Loucy (cell line): Measurements from ENCODE around the gene BRCC3.
A peak's percentile ranks its signal among the peaks of the same experiment; 100 is the strongest.

Source experiments
- H2AFZ ChIP-seq: fragments of 200-600 bp; sonication (generic); 2 replicates; pipeline ENCODE4 v1.6.0; 2016; ENCODE audit warnings: antibody characterized with exemption, mild to moderate bottlenecking, low read length, moderate library complexity
- H3F3A ChIP-seq: fragments of 200-600 bp; 2 replicates; pipeline ENCODE4 v1.6.0; 2016; ENCODE audit warnings: antibody characterized with exemption, low read depth, mild to moderate bottlenecking
- H3K27me3 ChIP-seq: fragments of 200-600 bp; sonication (generic); 2 replicates; pipeline ENCODE4 v1.6.1; 2014; ENCODE audit warnings: low read length, mild to moderate bottlenecking; ENCODE audit not compliant: insufficient read depth, poor library complexity, severe bottlenecking
- H3K36me3 ChIP-seq: fragments of 200-600 bp; sonication (generic); 2 replicates; pipeline ENCODE4 v1.6.1; 2016; ENCODE audit warnings: low read length; ENCODE audit not compliant: insufficient read depth
- H3K4me1 ChIP-seq: fragments of 200-600 bp; sonication (generic); 2 replicates; pipeline ENCODE4 v1.5.1; 2014; ENCODE audit warnings: low read length, mild to moderate bottlenecking; ENCODE audit not compliant: insufficient read depth, poor library complexity, severe bottlenecking
- H3K4me2 ChIP-seq: fragments of 200-600 bp; sonication (generic); 2 replicates; pipeline ENCODE4 v1.6.0; 2014; ENCODE audit warnings: antibody characterized with exemption, low read length, low read depth, mild to moderate bottlenecking; ENCODE audit not compliant: poor library complexity, severe bottlenecking
- H3K4me3 ChIP-seq: fragments of 200-600 bp; sonication (generic); 2 replicates; pipeline ENCODE4 v1.5.1; 2014; ENCODE audit warnings: low read length, mild to moderate bottlenecking, mixed read lengths; ENCODE audit not compliant: poor library complexity, severe bottlenecking
- H3K79me2 ChIP-seq: fragments of 200-600 bp; sonication (generic); 2 replicates; pipeline ENCODE4 v1.6.1; 2014; ENCODE audit warnings: low read length; ENCODE audit not compliant: insufficient read depth
- H3K9ac ChIP-seq: fragments of 200-600 bp; sonication (generic); 2 replicates; pipeline ENCODE4 v1.6.0; 2014; ENCODE audit warnings: mild to moderate bottlenecking, low read depth, low read length, moderate library complexity; ENCODE audit not compliant: poor library complexity, severe bottlenecking
- H3K9me2 ChIP-seq: fragments of 200-600 bp; sonication (generic); replicated peaks from 2 replicates; pipeline ENCODE4 v1.6.1; 2016; ENCODE audit warnings: low read depth, low read length, mixed read lengths
- H3K9me3 ChIP-seq: fragments of 200-600 bp; sonication (generic); 2 replicates; pipeline ENCODE4 v1.6.1; 2014; ENCODE audit warnings: mild to moderate bottlenecking, antibody characterized with exemption, low read length, low read depth; ENCODE audit not compliant: insufficient read depth
- H4K20me1 ChIP-seq: fragments of 200-600 bp; sonication (generic); 2 replicates; pipeline ENCODE4 v1.6.0; 2014; ENCODE audit warnings: antibody characterized with exemption, low read length, mild to moderate bottlenecking; ENCODE audit not compliant: insufficient read depth, poor library complexity, severe bottlenecking
- EZH2phosphoT487 ChIP-seq: fragments of 200-600 bp; IDR thresholded peaks from 2 replicates; pipeline ENCODE4 v1.6.1; 2018; ENCODE audit warnings: antibody characterized with exemption, mild to moderate bottlenecking, moderate library complexity, borderline replicate concordance
- TF ChIP-seq, protein P1 (sequence below): fragments of 200-600 bp; sonication (generic); conservative IDR thresholded peaks from 2 replicates; pipeline ENCODE4 v1.5.1; 2014; ENCODE audit warnings: mild to moderate bottlenecking, antibody characterized with exemption, low read length

Gene BRCC3

DNA sequence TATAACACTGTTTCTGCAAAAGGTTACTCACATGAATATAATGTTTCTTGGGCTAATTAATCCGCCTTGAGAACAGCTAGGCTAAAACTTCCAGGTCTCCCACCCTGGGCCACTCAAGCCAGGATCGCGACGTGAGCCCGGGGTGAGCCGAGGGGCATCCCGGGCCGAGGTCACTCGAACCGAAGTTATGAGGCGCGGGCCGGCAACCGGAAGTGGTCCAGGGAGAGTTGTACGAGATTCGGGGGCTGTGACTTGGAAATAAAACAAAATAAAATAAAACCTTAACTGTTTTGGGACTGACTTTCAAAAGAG, 689 bp upstream of the BRCC3 start:
- Histone ChIP-seq H4K20me1 (peaks cover 9% of the 10 kb centered on the region), H3K4me1 (peaks cover 43% of the 10 kb centered on the region), H3K4me2 (peak overlapping the region; percentile 96), H2AFZ (peak overlapping the region; percentile 94), H3F3A (no peaks in the 10 kb centered on the region), H3K9me3 (no peaks in the 10 kb centered on the region), H3K9me2 (no peaks in the 10 kb centered on the region), H3K79me2 (peaks cover 64% of the 10 kb centered on the region), H3K36me3 (no peaks in the 10 kb centered on the region), H3K4me3 (peak overlapping the region; percentile 93), H3K27me3 (no peaks in the 10 kb centered on the region), H3K9ac (peak overlapping the region; percentile 90)
- TF ChIP-seq, protein P1, sequence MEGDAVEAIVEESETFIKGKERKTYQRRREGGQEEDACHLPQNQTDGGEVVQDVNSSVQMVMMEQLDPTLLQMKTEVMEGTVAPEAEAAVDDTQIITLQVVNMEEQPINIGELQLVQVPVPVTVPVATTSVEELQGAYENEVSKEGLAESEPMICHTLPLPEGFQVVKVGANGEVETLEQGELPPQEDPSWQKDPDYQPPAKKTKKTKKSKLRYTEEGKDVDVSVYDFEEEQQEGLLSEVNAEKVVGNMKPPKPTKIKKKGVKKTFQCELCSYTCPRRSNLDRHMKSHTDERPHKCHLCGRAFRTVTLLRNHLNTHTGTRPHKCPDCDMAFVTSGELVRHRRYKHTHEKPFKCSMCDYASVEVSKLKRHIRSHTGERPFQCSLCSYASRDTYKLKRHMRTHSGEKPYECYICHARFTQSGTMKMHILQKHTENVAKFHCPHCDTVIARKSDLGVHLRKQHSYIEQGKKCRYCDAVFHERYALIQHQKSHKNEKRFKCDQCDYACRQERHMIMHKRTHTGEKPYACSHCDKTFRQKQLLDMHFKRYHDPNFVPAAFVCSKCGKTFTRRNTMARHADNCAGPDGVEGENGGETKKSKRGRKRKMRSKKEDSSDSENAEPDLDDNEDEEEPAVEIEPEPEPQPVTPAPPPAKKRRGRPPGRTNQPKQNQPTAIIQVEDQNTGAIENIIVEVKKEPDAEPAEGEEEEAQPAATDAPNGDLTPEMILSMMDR: no peak
- TF ChIP-seq EZH2phosphoT487: no peak

DNA sequence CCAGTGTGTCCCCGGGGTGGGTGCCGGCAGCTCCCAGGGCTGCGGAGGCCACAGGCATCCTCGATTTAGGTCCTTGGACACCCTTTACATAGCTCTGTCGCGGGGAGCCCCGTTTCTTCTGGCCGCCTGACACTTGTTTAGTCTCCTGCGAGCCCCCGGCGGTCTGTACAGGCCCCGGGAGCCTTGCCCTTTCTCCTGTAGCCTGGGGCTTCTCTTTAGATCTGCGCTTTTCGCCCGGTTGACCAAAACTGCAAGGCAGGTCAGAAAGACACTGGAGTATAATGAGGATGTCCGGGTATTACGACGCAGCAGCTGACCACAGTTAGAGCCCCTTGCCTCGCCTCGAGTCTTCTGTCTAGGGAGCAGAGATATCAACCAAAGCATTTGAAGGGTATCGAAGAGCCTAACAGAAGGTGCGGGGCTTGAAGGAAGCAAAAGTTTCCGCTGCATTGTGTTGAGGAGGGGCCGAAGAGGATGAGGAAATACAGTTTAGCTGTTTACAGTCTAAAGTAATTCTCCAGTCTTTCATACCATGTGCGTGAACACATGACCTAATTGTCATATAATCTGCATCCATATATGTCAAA, 479 bp downstream of the BRCC3 start:
- Histone ChIP-seq H3K27me3 (no peaks in the 10 kb centered on the region), H3K4me3 (peak overlapping the region; percentile 98), H3K9me3 (no peaks in the 10 kb centered on the region), H4K20me1 (peaks cover 9% of the 10 kb centered on the region), H3K4me1 (peaks cover 43% of the 10 kb centered on the region), H3K79me2 (peaks cover 69% of the 10 kb centered on the region), H2AFZ (peak overlapping the region; percentile 96), H3K9me2 (no peaks in the 10 kb centered on the region), H3K36me3 (no peaks in the 10 kb centered on the region; the same call in 1 of the 2 replicates), H3K4me2 (peak overlapping the region; percentile 86), H3F3A (no peaks in the 10 kb centered on the region), H3K9ac (peak overlapping the region; percentile 95)
- TF ChIP-seq, protein P1: no peak
- no peak for TF ChIP-seq EZH2phosphoT487

DNA sequence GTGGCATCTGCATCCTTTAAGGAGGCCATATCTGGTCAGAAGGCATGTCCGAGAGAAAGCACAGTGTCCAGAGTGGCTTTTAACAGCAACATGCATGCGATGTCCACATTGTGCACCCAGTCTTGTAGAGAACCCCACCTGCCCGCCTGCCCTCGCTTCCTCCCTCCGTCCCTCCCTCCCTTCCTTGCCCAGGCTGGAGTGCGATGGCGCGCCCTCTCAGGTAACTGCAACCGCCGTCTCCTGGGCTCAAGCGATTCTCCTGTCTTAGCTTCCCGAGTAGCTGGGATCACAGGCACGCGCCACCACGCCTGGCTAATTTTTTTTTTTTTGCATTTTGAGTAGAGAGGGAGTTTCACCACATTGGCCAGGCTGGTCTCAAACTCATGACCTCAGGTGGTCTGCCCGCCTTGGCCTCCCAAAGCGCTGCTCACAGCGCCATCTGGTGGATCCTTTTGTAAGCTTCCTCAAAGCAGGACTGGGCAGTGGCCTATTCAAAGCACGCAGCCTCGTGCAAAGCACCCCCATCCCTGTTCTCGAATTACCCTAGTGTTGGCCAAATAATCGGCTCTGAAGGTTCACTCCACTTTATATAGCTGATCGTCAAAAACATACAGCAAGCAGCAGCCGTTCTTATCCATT, 15.0 kb downstream of the BRCC3 start:
- Histone ChIP-seq H3K36me3 (no peaks in the 10 kb centered on the region), H3K4me1 (no peaks in the 10 kb centered on the region), H3K4me3 (no peak overlapping the region), H3K9ac (no peak overlapping the region), H2AFZ (no peak overlapping the region), H3K79me2 (no peaks in the 10 kb centered on the region), H3K4me2 (no peak overlapping the region), H3K9me2 (no peaks in the 10 kb centered on the region), H3F3A (no peaks in the 10 kb centered on the region), H3K27me3 (no peaks in the 10 kb centered on the region), H4K20me1 (no peaks in the 10 kb centered on the region), H3K9me3 (no peaks in the 10 kb centered on the region)
- TF ChIP-seq, protein P1: peak; percentile 62
- no peak for TF ChIP-seq EZH2phosphoT487
